ENCODE measurements around the gene NPIPB8.
"Not testable (repeated sequence)": the region's sequence is repeated elsewhere in the genome, so short reads cannot be mapped to it uniquely, and the experiment has no call there.

The NPIPB8 gene

DNA sequence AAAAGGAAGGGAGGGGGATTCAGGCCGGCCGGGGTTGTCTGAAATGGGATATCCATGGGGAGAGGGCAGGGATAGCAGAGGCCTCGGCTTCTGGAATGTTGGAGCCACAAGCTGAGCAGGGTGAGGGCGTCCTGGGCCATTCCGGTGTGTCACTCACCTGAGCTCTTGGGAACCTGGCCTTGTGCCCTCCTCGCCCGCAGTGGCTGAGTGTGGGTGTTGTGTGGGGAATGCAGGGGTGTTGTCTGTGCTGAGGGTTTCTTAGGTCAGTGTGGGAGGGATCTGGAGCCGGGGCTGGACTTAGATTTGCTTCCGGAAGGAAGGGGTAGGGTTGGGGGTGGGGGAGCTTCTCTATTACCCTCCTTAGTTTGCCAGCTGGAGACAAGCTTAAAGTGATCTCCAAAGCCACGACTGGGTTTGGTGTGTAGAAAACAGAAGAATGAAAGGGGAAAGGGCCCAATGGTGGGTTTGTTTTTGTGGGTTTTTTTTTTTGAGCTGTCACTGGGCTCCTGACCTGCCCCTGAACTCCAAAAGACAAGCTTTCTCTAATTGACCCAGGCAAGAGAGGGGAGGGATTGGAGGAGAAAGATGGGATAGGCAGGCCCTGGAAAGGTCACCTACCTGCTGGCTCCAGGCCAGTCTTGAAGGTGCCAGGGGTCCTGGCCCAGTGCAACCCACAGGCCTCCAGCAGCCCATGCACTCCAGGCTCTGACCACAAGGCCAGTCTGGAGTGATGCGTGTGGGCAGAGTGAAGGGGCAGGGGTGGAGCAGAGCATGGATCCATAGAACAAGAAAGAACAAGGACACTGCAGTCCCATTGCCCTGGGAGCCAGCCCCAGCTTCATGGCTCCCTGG lies 40.8 kb upstream of the NPIPB8 start, which contains the start of gene SULT1A2:
Gene SULT1A2, minus strand, starts transcription at position 211 of the 852 bp plus-strand sequence. CDS start 1,120 bp downstream, outside the sequence.
- TF ChIP-seq, protein P1, sequence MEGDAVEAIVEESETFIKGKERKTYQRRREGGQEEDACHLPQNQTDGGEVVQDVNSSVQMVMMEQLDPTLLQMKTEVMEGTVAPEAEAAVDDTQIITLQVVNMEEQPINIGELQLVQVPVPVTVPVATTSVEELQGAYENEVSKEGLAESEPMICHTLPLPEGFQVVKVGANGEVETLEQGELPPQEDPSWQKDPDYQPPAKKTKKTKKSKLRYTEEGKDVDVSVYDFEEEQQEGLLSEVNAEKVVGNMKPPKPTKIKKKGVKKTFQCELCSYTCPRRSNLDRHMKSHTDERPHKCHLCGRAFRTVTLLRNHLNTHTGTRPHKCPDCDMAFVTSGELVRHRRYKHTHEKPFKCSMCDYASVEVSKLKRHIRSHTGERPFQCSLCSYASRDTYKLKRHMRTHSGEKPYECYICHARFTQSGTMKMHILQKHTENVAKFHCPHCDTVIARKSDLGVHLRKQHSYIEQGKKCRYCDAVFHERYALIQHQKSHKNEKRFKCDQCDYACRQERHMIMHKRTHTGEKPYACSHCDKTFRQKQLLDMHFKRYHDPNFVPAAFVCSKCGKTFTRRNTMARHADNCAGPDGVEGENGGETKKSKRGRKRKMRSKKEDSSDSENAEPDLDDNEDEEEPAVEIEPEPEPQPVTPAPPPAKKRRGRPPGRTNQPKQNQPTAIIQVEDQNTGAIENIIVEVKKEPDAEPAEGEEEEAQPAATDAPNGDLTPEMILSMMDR (conservative IDR thresholded peaks at IDR 0.05; ENCODE audit: low read depth, low read length) = no peak
- no peak within 1 kb of the TSS for H3K4me3 ChIP-seq (IDR thresholded peaks at IDR 0.05; ENCODE audit: insufficient read depth, low read depth, low read length)
- no peaks in the 10 kb centered on the region for H3K27me3 ChIP-seq (ENCODE audit: insufficient read depth, low read depth)
- peak within 1 kb of the TSS; percentile 41; the same call in 1 of the 2 replicates for H3K4me2 ChIP-seq
- H4K20me1 ChIP-seq (ENCODE audit: insufficient read depth) = no peaks in the 10 kb centered on the region
- peaks cover 16% of the 10 kb centered on the region for H3K4me1 ChIP-seq (ENCODE audit: low read depth, poor library complexity, severe bottlenecking)
- no peaks in the 10 kb centered on the region for H3K79me2 ChIP-seq (ENCODE audit: insufficient read depth, low read depth)
- H3K27ac ChIP-seq = no peak within 1 kb of the TSS
- no peak within 1 kb of the TSS for H3K9ac ChIP-seq
- no peak within 1 kb of the TSS; the same call in 1 of the 2 replicates for H2AFZ ChIP-seq (ENCODE audit: low read depth)
- H3K36me3 ChIP-seq (ENCODE audit: insufficient read depth) = no peaks in the 10 kb centered on the region

DNA sequence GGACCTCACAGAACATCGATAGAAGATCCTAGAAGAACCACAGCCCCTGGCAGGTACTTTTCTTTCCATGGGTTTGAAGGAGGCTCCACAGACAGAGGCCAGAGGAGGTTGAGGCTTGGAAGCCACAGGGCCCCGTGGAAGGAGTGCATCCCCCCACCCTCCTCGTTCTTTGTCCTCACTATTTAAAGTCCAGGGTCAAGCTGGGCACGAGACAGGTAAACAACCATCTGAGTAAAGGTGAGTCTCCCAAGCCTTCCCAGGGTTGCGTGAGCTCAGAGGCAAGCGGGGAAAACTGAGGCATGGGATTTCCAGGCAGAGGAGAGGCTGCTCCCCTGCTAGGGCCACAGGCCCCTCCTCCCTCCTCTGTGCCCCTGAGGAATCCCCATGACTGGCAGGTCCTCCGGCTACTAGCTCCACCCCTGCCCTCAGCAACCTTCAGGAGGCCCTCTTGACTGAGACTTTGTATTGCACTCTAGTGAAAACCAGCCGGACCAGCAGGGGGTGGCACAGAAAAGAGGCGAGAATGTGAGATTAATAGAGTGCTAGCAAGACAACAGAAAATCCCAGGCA lies 40.1 kb upstream of the NPIPB8 start:
- H2AFZ ChIP-seq (ENCODE audit: low read depth) = no peak overlapping the region; the same call in 1 of the 2 replicates
- no peak overlapping the region for H3K9ac ChIP-seq
- peak overlapping the region; percentile 41; the same call in 1 of the 2 replicates for H3K4me2 ChIP-seq

DNA sequence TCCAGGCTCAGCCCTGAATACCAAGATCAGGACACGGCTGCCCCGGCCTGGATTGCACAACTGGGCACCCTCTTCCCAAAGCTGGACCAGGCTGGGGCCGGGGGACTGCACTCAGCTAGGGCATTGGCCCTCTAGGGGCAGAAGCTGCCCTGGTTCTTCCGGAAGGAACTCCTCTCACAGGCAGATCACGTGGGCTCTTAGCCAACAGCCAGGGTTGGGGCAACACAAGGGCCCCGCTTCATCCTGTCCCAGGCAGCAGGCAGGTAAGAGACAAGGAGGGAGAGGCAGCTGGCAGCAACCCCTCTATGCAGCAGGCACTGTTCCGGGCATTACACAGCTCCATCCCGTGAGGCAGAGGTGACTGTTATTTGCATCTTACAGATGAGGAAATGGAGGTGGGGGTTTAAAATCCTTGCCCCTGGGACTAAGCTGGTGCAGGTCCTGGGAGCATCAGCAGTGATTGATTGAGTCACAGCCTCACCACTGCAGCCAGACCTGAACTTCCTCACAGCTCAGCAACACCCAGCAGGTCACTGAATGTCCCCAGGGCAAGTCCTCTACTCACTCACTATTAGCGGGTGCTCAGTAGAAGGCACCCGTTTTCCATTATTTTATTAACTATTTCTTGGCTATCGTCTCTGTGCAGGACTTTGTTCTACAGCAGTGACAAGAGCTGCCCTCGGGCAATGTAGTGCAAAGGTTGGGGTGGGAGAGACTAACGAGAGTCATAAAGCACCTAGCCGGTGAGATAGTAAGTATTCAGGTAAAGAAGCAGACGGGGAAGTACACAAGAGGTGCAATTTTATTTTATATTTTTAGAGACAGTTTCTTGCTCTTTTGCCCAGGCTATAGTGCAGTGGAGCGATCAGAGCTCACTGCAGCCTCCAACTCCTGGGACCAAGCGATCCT lies 38.2 kb upstream of the NPIPB8 start:
- not testable (repeated sequence) for H2AFZ ChIP-seq (ENCODE audit: low read depth); H3K36me3 ChIP-seq (ENCODE audit: insufficient read depth); H3K4me2 ChIP-seq; H4K20me1 ChIP-seq (ENCODE audit: insufficient read depth); H3K9ac ChIP-seq; H3K4me3 ChIP-seq (IDR thresholded peaks at IDR 0.05; ENCODE audit: insufficient read depth, low read depth, low read length); H3K79me2 ChIP-seq (ENCODE audit: insufficient read depth, low read depth); H3K27ac ChIP-seq; H3K27me3 ChIP-seq (ENCODE audit: insufficient read depth, low read depth)
- H3K4me1 ChIP-seq (ENCODE audit: low read depth, poor library complexity, severe bottlenecking) = peaks cover 16% of the 10 kb centered on the region

More for the DNA sequence above, 40.1 kb upstream of the NPIPB8 start:
- TF ChIP-seq, protein P1 (conservative IDR thresholded peaks at IDR 0.05; ENCODE audit: low read depth, low read length) = peak; percentile 29; the same call in 1 of the 2 replicates
- H3K27me3 ChIP-seq (ENCODE audit: insufficient read depth, low read depth) = no peaks in the 10 kb centered on the region
- no peaks in the 10 kb centered on the region for H3K36me3 ChIP-seq (ENCODE audit: insufficient read depth)
- H3K79me2 ChIP-seq (ENCODE audit: insufficient read depth, low read depth) = no peaks in the 10 kb centered on the region
- H3K27ac ChIP-seq = no peak overlapping the region
- no peak overlapping the region for H3K4me3 ChIP-seq (IDR thresholded peaks at IDR 0.05; ENCODE audit: insufficient read depth, low read depth, low read length)
- H3K4me1 ChIP-seq (ENCODE audit: low read depth, poor library complexity, severe bottlenecking) = peaks cover 16% of the 10 kb centered on the region
- H4K20me1 ChIP-seq (ENCODE audit: insufficient read depth) = no peaks in the 10 kb centered on the region

DNA sequence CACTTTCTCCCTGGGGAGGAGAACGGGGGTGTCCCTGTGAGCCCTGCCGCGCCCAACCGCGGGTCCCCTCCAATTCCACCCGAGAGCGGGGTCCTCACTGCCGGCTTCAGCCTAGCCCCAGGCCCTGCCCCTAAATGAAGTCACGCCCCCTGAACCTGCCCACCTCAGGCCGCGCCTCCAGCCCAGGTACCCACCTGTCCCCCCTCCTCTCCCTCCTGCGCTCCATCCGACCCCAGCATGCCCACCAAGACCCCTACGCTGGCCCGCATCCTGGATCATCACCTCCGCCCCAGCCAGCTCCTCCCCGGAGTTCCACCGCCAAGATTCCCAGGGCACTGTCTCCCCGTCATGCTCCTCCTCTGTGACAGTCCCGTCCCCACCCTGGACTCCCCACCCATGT lies 36.9 kb upstream of the NPIPB8 start:
- not testable (repeated sequence) for H4K20me1 ChIP-seq (ENCODE audit: insufficient read depth); H3K4me3 ChIP-seq (IDR thresholded peaks at IDR 0.05; ENCODE audit: insufficient read depth, low read depth, low read length); H2AFZ ChIP-seq (ENCODE audit: low read depth); H3K36me3 ChIP-seq (ENCODE audit: insufficient read depth); H3K79me2 ChIP-seq (ENCODE audit: insufficient read depth, low read depth); H3K27ac ChIP-seq; H3K4me2 ChIP-seq; H3K9ac ChIP-seq; H3K27me3 ChIP-seq (ENCODE audit: insufficient read depth, low read depth)
- H3K4me1 ChIP-seq (ENCODE audit: low read depth, poor library complexity, severe bottlenecking) = peaks cover 16% of the 10 kb centered on the region

DNA sequence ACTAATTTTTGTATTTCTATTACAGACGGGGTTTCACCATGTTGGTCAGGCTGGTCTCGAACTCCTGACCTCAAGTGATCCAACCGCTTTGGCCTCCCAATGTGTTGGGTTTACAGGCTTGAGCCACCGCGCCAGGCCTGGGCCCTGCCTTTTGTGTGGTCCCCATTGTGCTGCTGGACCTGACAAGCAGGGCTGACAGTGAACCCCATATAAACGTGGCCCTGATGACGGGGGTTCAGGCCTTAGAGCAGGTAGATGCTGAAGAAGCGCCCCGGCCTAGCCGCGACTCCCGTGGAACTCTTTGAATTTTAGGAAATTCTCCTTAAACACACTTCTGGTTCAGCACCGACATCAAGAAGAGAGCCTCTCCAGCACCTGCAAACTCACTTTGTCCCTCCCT lies 36.3 kb upstream of the NPIPB8 start:
- H4K20me1 ChIP-seq (ENCODE audit: insufficient read depth); H3K36me3 ChIP-seq (ENCODE audit: insufficient read depth); H3K27me3 ChIP-seq (ENCODE audit: insufficient read depth, low read depth); H3K79me2 ChIP-seq (ENCODE audit: insufficient read depth, low read depth); H2AFZ ChIP-seq (ENCODE audit: low read depth); H3K4me3 ChIP-seq (IDR thresholded peaks at IDR 0.05; ENCODE audit: insufficient read depth, low read depth, low read length); H3K27ac ChIP-seq; H3K4me2 ChIP-seq; H3K9ac ChIP-seq: not testable (repeated sequence)
- peaks cover 16% of the 10 kb centered on the region for H3K4me1 ChIP-seq (ENCODE audit: low read depth, poor library complexity, severe bottlenecking)

DNA sequence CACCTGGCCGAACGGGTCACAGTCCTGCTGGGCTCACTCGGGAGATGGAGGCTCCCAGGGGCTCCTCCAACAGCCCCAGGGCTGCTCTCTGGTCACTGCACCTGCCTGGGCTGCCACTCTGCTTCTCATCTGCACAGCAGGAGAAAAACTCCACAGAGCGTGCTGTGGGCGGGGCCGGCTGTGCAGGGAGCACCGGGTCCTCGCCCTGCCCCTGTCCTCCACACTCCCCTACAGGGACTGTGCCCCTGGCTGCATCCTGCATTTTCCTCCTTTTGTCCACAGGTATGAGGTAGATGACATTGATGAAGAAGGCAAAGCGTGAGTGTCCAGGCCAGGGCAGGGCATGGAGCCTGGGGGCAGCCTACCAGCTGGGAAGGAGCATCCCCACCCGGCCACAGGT lies 35.8 kb upstream of the NPIPB8 start:
- not testable (repeated sequence) for H3K27ac ChIP-seq; H3K27me3 ChIP-seq (ENCODE audit: insufficient read depth, low read depth)
- H3K4me1 ChIP-seq (ENCODE audit: low read depth, poor library complexity, severe bottlenecking) = peaks cover 13% of the 10 kb centered on the region

More for the DNA sequence above, 35.8 kb upstream of the NPIPB8 start:
- H3K4me2 ChIP-seq; H3K9ac ChIP-seq; H3K36me3 ChIP-seq (ENCODE audit: insufficient read depth); H3K4me3 ChIP-seq (IDR thresholded peaks at IDR 0.05; ENCODE audit: insufficient read depth, low read depth, low read length); H4K20me1 ChIP-seq (ENCODE audit: insufficient read depth); H2AFZ ChIP-seq (ENCODE audit: low read depth); H3K79me2 ChIP-seq (ENCODE audit: insufficient read depth, low read depth): not testable (repeated sequence)

Data from KMS-11 (cell line).